Neural progenitor cell (in vitro differentiated cells): ENCODE data around the gene PNLDC1.
"Not testable (repeated sequence)": the region's sequence is repeated elsewhere in the genome, so short reads cannot be mapped to it uniquely, and the experiment has no call there.

Source experiments
- EZH2 ChIP-seq: fragments of 200-600 bp; sonication (generic); IDR thresholded peaks from 2 replicates; pipeline ENCODE4 v1.6.1; 2017; ENCODE audit warnings: antibody characterized with exemption, mild to moderate bottlenecking, moderate library complexity
- EZH2phosphoT487 ChIP-seq: fragments of 200-600 bp; sonication (generic); IDR thresholded peaks from 2 replicates; pipeline ENCODE4 v1.6.1; 2017; ENCODE audit warnings: antibody characterized with exemption
- TF ChIP-seq, protein P1 (sequence below): fragments of 200-600 bp; sonication (generic); IDR thresholded peaks from 2 replicates; pipeline ENCODE4 v1.5.1; 2017; ENCODE audit warnings: antibody characterized with exemption, mild to moderate bottlenecking

GRCh38 chr6:159824690-159825089 lies 24.6 kb downstream of the PNLDC1 start:
- TF ChIP-seq, protein P1, sequence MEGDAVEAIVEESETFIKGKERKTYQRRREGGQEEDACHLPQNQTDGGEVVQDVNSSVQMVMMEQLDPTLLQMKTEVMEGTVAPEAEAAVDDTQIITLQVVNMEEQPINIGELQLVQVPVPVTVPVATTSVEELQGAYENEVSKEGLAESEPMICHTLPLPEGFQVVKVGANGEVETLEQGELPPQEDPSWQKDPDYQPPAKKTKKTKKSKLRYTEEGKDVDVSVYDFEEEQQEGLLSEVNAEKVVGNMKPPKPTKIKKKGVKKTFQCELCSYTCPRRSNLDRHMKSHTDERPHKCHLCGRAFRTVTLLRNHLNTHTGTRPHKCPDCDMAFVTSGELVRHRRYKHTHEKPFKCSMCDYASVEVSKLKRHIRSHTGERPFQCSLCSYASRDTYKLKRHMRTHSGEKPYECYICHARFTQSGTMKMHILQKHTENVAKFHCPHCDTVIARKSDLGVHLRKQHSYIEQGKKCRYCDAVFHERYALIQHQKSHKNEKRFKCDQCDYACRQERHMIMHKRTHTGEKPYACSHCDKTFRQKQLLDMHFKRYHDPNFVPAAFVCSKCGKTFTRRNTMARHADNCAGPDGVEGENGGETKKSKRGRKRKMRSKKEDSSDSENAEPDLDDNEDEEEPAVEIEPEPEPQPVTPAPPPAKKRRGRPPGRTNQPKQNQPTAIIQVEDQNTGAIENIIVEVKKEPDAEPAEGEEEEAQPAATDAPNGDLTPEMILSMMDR = not testable (repeated sequence)
- TF ChIP-seq EZH2, EZH2phosphoT487: not testable (repeated sequence)
